Heart right ventricle (tissue), 16 donors: ENCODE measurements around the gene KRTAP10-9. TPM values are rescaled to one million over a fixed set of nuclear protein-coding genes. Genes with fewer than 3 reads are reported as not detected.
A peak's percentile ranks its signal among the peaks of the same experiment; 100 is the strongest.
"Not testable (repeated sequence)": the region's sequence is repeated elsewhere in the genome, so short reads cannot be mapped to it uniquely, and the experiment has no call there.

Experiments used
- ATAC-seq, 8 donors: fragments of 200-7000 bp; cut with Tn5 transposase; one replicate each; pipeline ENCODE4 v1.9.1; 2020; ENCODE audit warnings: mild to moderate bottlenecking in 8 of 8, moderate library complexity in 8 of 8, moderate number of reproducible peaks in 1 of 8
- DNase-seq, 2 donors: peaks; one replicate each; pipeline ENCODE4 v3.0.0-alpha.2; 2020
- H3K27ac ChIP-seq, 10 donors: fragments of 200-600 bp; sonication (generic) in 2 of 10; one replicate each; pipeline versions ENCODE4 v1.5.0 to v1.8.0; 2020 to 2022; ENCODE audit warnings: mild to moderate bottlenecking in 3 of 10
- H3K27me3 ChIP-seq, 7 donors: fragments of 200-600 bp; one replicate each; pipeline ENCODE4 v1.8.0; 2021 to 2022; ENCODE audit warnings: mild to moderate bottlenecking in 2 of 7
- H3K36me3 ChIP-seq, 9 donors: fragments of 200-600 bp; sonication (generic) in 1 of 9; one replicate each; pipeline versions ENCODE4 v1.5.0 to v1.8.0; 2020 to 2022; ENCODE audit warnings: mild to moderate bottlenecking in 2 of 9
- H3K4me1 ChIP-seq, 9 donors: fragments of 200-600 bp; sonication (generic) in 1 of 9; one replicate each; pipeline versions ENCODE4 v1.5.0 to v1.8.0; 2020 to 2022; ENCODE audit warnings: mild to moderate bottlenecking in 4 of 9
- H3K4me3 ChIP-seq, 10 donors: fragments of 200-600 bp; sonication (generic) in 2 of 10; one replicate each; pipeline versions ENCODE4 v1.5.0 to v1.8.0; 2020 to 2022; ENCODE audit warnings: mild to moderate bottlenecking in 7 of 10, moderate library complexity in 2 of 10
- H3K9me3 ChIP-seq, 11 donors: fragments of 200-600 bp in 10 of 11; sonication (generic) in 2 of 11; one replicate each; pipeline versions ENCODE4 v1.5.0 to v1.8.0; 2013 to 2022; ENCODE audit warnings: mild to moderate bottlenecking in 2 of 11, control low read depth in 1 of 11, moderate library complexity in 1 of 11
- CTCF ChIP-seq, 9 donors: fragments of 200-600 bp; sonication (generic) in 2 of 9; IDR thresholded peaks; one replicate each; pipeline versions ENCODE4 v1.5.0 to v1.8.0; 2021 to 2022; ENCODE audit warnings: antibody characterized with exemption in 9 of 9, mild to moderate bottlenecking in 5 of 9, moderate library complexity in 1 of 9
- WGBS, 2 donors: extraction: QIAGEN DNeasy Blood & Tissue Kit; methylation state at CpG; one replicate each; pipeline ENCODE4 v1.1.7; 2013; ENCODE audit warnings: inconsistent platforms in 1 of 2; 5-methylcytosine and 5-hydroxymethylcytosine counted together
- intact Hi-C, 10 donors: fragments of 100-400 bp; cut with DNase I; formaldehyde crosslinking; loops; one replicate each; pipeline versions ENCODE4 v1.11.1 to v1.14.2; 2022
- polyA plus RNA-seq, 2 donors: library from polyadenylated mRNA; stranded (reverse); fragments of 200-250 nt; gene quantifications; one replicate each; pipeline ENCODE4 v1.2.3, GENCODE V29; 2013
- total RNA-seq, 10 donors: library from RNA; stranded (reverse); fragmentation: NEBNext Ultra II Directional in 3 of 10; extraction: Animal tissue kit (Norgen Biotek cat#: 25700) in 3 of 10; gene quantifications; one replicate each; pipeline versions ENCODE4 v1.2.1 to v1.2.4, GENCODE V29; 2021 to 2023
- donor health status: Arrhythmogenic right ventricular cardiomyopathy.
- donor health status: ischemic (EF 13 %, LVEDD 7.1; RV severe dilation, severe dysfunction).
- donor health status: healthy with polysubstance abuse.
- donor health status: DM: no; HTN: yes; CAD: no.
- donor health status: DM: no; HTN: no; CAD: no.
- donor health status: ischemic (EF 25% LVEDD 6.9; RV normal size, moderate dysfunction).
- donor health status: ischemic (EF 25% LVEDD 5.7; RV mildly dilated, moderate dysfunction).
- donor health status: healthy.
- donor health status: DM: yes; HTN: yes; CAD: no.
- donor health status: Ischemic cardiomyopathy.
- donor health status: ischemic (EF 35%, LVEDD 5.7; RV mildly dilated, moderate dysfunction).
- donor health status: nonischemic (EF 11% LVEDD 7.7; RV severe dilation, severe dysfunction).
- donor health status: DM: yes; HTN: yes; CAD: no.
- donor health status: PGD.
- donor health status: ischemic (EF 29% LVEDD 5.4; RV normal size, mild dysfunction).
- donor health status: nonischemic (EF 23%, LVEDD 6.1; RV moderate dilation, normal function).

Gene KRTAP10-9
- total and polyA plus RNA-seq, 12 donors: not detected

DNA sequence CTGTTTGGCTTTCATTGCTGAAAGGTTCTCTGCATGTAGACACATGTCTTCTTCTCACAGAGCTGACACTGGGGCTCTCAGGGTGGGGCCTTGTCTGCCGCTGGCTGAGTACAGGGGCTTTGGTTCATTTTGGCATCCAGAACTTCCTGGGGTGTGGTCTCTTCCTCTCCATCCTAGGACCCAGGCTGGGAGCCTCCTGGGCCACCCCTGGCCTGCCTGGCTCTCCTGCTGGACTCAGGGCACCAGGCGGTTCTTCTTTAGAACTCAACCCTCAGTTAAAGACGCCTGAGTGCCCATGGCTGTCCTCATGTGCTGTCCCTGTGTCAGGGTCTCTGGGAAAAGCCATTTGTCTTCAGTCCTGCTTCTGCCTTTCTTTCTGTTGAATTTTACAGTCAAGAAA, 41.0 kb upstream of the KRTAP10-9 start:
- Histone ChIP-seq H3K27ac (no peak overlapping the region), H3K4me1 (no peaks in the 10 kb centered on the region), H3K27me3 (peaks cover 0 to 65% (median 25%) of the 10 kb centered on the region in 7 donors), H3K36me3 (no peaks in the 10 kb centered on the region), H3K9me3 (peaks cover 0 to 29% (median 2%) of the 10 kb centered on the region in 11 donors), H3K4me3 (no peak overlapping the region)
- intact Hi-C loops: no loop called here
- DNase-seq (no peak), ATAC-seq (no peak)
- TF ChIP-seq CTCF (IDR thresholded peaks at IDR 0.05): no peak
- 83% methylated on average over 3 of the region's 3 CpGs for WGBS, 2 donors

- WGBS, 2 donors: 95 to 96% methylated on average over 2 of the region's 2 CpGs
- DNase-seq: no peak
- no peak for ATAC-seq
- no peak overlapping the region for H3K27ac ChIP-seq
- H3K9me3 ChIP-seq: peaks cover 0 to 12% (median 0%) of the 10 kb centered on the region in 11 donors
- H3K27me3 ChIP-seq: peaks cover 0 to 66% (median 32%) of the 10 kb centered on the region in 7 donors
- no peaks in the 10 kb centered on the region for H3K36me3 ChIP-seq
- TF ChIP-seq CTCF (IDR thresholded peaks at IDR 0.05): no peak
- H3K4me3 ChIP-seq: no peak overlapping the region
- intact Hi-C loops: no loop called here
- H3K4me1 ChIP-seq: peaks cover 0 to 4% (median 0%) of the 10 kb centered on the region in 9 donors
Measured at GRCh38 chr21:44589094-44589493, 37.8 kb upstream of the KRTAP10-9 start.

DNA sequence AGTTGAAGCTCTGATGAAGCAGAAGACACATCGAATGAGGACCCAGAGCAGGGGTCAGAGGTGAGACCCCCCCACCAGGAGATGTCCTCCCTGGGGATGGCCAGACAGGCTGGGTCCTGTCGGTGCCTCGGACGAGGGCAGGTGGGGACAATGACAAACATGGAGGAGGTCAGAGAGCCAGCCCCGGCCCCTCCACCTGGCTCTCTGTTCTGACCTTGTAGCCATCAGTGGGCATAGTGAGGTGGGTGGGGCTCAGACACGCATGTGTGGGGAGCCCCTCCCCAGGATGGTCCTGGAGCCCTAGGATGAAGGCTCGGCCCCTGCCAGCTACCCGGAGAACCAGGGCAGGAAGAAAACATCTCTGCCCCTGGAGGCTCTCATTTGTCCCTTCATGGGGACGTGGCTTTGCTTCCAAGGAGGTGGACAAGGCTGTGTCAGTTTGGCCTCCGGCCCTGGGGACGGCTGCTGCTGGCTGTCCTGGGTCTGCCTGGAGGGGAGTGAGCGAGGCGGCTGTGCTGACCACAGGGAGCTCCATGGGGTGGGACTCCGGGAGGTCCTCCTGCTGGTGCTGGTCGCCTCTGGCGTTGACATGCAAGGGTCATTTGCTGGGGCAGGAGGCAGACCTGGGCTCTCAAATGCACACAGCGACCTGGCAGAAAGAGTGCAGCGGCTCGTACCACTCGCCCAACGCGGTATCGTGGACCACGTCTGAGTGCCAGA, 37.1 kb upstream of the KRTAP10-9 start:
- DNase-seq: no peak
- intact Hi-C loops: no loop called here

DNA sequence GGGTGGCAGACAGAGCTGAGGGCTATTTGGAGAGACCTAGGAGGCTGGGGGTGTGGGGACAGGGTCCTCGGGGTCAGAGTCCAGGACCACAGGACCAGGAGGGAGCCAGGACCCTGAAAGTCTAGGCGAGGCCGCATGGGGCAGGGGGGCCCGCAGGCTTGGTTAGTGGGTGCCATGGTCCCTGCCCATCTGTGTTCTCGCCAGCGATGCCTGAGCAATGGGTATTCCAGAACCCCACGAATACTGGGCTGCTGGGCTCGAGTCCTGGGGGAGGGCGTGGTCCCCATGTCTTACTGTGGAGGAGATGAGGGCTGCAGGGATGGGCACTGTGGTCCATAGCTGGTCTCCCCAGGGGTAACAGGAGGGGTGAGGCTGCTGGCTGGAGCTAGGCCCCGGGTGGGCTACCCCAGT, 36.6 kb upstream of the KRTAP10-9 start:
- H3K36me3 ChIP-seq: no peaks in the 10 kb centered on the region
- H3K27me3 ChIP-seq: peaks cover 0 to 55% (median 25%) of the 10 kb centered on the region in 7 donors
- no peak overlapping the region for H3K4me3 ChIP-seq
- no peak for DNase-seq
- peaks cover 0 to 12% (median 0%) of the 10 kb centered on the region in 11 donors for H3K9me3 ChIP-seq
- TF ChIP-seq CTCF (IDR thresholded peaks at IDR 0.05): no peak
- peak in 1 of 8 donors; percentile 21 for ATAC-seq
- WGBS, 2 donors: 78 to 84% methylated on average over 10 of the region's 10 CpGs
- H3K27ac ChIP-seq: no peak overlapping the region
- intact Hi-C loops: no loop called here
- H3K4me1 ChIP-seq: peaks cover 0 to 4% (median 0%) of the 10 kb centered on the region in 9 donors

More for the DNA sequence above, 37.1 kb upstream of the KRTAP10-9 start:
- no peak for ATAC-seq
- Histone ChIP-seq H3K27me3 (peaks cover 0 to 61% (median 31%) of the 10 kb centered on the region in 7 donors), H3K4me3 (no peak overlapping the region), H3K27ac (no peak overlapping the region), H3K4me1 (peaks cover 0 to 4% (median 0%) of the 10 kb centered on the region in 9 donors), H3K36me3 (no peaks in the 10 kb centered on the region), H3K9me3 (peaks cover 0 to 12% (median 0%) of the 10 kb centered on the region in 11 donors)
- WGBS, 2 donors: 72 to 78% methylated on average over 24 of the region's 24 CpGs
- TF ChIP-seq CTCF (IDR thresholded peaks at IDR 0.05): no peak

GRCh38 chr21:44590897-44591800, 35.7 kb upstream of the KRTAP10-9 start:
- DNase-seq, intact Hi-C loops, H3K4me1 ChIP-seq, H3K27ac ChIP-seq, H3K4me3 ChIP-seq, H3K36me3 ChIP-seq, H3K9me3 ChIP-seq: not testable (repeated sequence)
- 60 to 72% methylated on average over 11 to 18 of the region's 19 CpGs for WGBS, 2 donors
- peaks cover 0 to 47% (median 17%) of the 10 kb centered on the region in 7 donors for H3K27me3 ChIP-seq
- ATAC-seq: peak in 2 of 8 donors; percentile 20 to 51

DNA sequence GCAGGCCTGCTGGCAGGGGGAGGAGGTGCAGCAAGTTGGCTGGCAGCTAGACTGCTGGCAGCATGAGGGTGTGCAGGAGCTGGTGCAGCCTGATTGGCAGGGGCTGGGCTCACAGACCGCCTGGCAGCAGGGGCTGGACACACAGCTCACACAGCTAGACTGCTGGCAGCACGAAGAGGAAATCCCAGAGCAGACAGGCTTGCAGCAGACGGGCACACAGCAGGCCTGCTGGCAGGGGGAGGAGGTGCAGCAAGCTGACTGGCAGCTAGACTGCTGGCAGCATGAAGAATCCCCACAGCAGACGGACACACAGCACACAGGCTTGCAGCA, 35.1 kb upstream of the KRTAP10-9 start:
- H3K27ac ChIP-seq, H3K9me3 ChIP-seq, DNase-seq, H3K4me1 ChIP-seq, intact Hi-C loops, H3K4me3 ChIP-seq, H3K36me3 ChIP-seq: not testable (repeated sequence)
- WGBS, 2 donors: 41 to 90% methylated on average over 2 to 4 of the region's 4 CpGs
- peak in 2 of 8 donors; percentile 40 to 59 for ATAC-seq
- peaks cover 0 to 42% (median 12%) of the 10 kb centered on the region in 7 donors for H3K27me3 ChIP-seq
